ENCODE data around the gene SLC5A4. TPM values are rescaled to one million over a fixed set of nuclear protein-coding genes. Genes with fewer than 3 reads are reported as not detected.
A peak's percentile ranks its signal among the peaks of the same experiment; 100 is the strongest.

Gene SLC5A4
- total and polyA plus RNA-seq, 2 of the 4 experiments (the other 2 are of a cell fraction) = 0.10 to 0.18 TPM

DNA sequence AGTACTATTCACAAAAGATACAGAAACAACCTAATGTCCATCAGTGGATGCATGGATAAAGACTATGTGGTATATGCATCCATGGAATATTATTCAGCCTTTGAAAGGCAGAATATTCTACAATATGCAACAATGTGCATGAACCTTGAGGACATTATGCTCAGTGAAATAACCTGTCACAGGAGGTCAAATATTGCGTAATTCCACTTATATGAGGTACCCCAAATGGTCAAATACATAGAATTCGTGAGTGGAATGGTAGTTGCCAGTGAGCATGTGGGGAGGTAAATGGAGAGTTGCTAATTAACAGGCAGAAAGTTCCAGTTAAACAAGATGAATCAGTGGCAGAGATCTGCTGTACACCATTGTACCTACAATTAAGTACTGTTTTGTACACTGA lies 3.6 kb upstream of the SLC5A4 start:
- no peak overlapping the region for H3K4ac ChIP-seq (ENCODE audit: low read depth, low read length)

More for the DNA sequence above, 3.6 kb upstream of the SLC5A4 start:
- Histone ChIP-seq H3K9me3 (ENCODE audit: control insufficient read depth, insufficient read depth, low read length) (no peaks in the 10 kb centered on the region), H3K9ac (ENCODE audit: low read depth, low read length) (no peak overlapping the region), H3K4me2 (ENCODE audit: low read depth, low read length) (no peak overlapping the region), H2BK5ac (ENCODE audit: low read depth, low read length, poor library complexity, severe bottlenecking) (no peak overlapping the region), H3K9me1 (ENCODE audit: insufficient read depth, low read length) (no peaks in the 10 kb centered on the region; the same call in 1 of the 2 replicates), H2AK9ac (replicated peaks; ENCODE audit: low read depth, low read length, poor library complexity) (no peak overlapping the region), H3K79me1 (ENCODE audit: low read depth in 1 of 2, low read length in 2 of 2) (no peaks in the 10 kb centered on the region), H4K20me1 (ENCODE audit: insufficient read depth, low read length) (no peaks in the 10 kb centered on the region), H3K27me3 (ENCODE audit: control insufficient read depth, insufficient read depth, low read length) (no peaks in the 10 kb centered on the region), H3K36me3 (ENCODE audit: control insufficient read depth, insufficient read depth, low read length) (no peaks in the 10 kb centered on the region), H2AK5ac (ENCODE audit: low read depth, low read length) (no peak overlapping the region), H3K14ac (replicated peaks; ENCODE audit: low read depth, low read length) (no peak overlapping the region), H3K4me3 (ENCODE audit: insufficient read depth, low read depth, low read length) (no peak overlapping the region), H2BK15ac (ENCODE audit: low read depth, low read length) (no peak overlapping the region), H2AFZ (replicated peaks; ENCODE audit: low read length, poor library complexity) (no peak overlapping the region), H3K56ac (ENCODE audit: extremely low read depth, insufficient read depth, low read length) (no peak overlapping the region), H4K91ac (ENCODE audit: insufficient read depth, low read depth, low read length) (no peak overlapping the region), H3K4me1 (ENCODE audit: control insufficient read depth, insufficient read depth, low read length) (no peaks in the 10 kb centered on the region), H2BK120ac (ENCODE audit: low read depth, low read length) (no peak overlapping the region), H4K8ac (ENCODE audit: low read depth in 2 of 2, low read length in 2 of 2) (no peak overlapping the region), H3K27ac (ENCODE audit: insufficient read depth, low read length) (no peak overlapping the region), H3K18ac (ENCODE audit: low read depth, low read length) (no peak overlapping the region), H3K23ac (ENCODE audit: low read depth, low read length) (no peak overlapping the region), H4K5ac (ENCODE audit: low read depth, low read length) (no peak overlapping the region), H2BK20ac (ENCODE audit: low read depth, low read length) (no peak overlapping the region)
- no peak for TF ChIP-seq RFX5 (IDR thresholded peaks at IDR 0.05; ENCODE audit: low read depth, low read length)
- TF ChIP-seq CEBPB (IDR thresholded peaks at IDR 0.05; ENCODE audit: low read depth, low read length) = peak; percentile 75
- CTCF ChIA-PET = no interaction called here
- intact Hi-C loops (cut with micrococcal nuclease) (no loop called here), in situ Hi-C loops (cut with MboI; ENCODE audit: low sequenced_read_pairs) (no loop called here), dilution Hi-C loops (cut with HindIII; ENCODE audit: low sequenced_read_pairs, unreplicated experiment) (no loop called here)
- POLR2A ChIA-PET (ENCODE audit: unreplicated experiment) = no interaction called here
- ATAC-seq (ENCODE audit: low read depth) (no peak), DNase-seq (no peak)
- no CpG with 5 or more reads among the region's 2 CpGs for WGBS, 2 experiments (ENCODE audit: extremely low coverage in 2 of 2, insufficient read length in 1 of 2)
- no TSS peak for BruUV-seq (replicated peaks)

Data from IMR-90 (cell line).